HG03469 (cell line): ENCODE measurements around the gene LYVE1.

ENCODE experiments used
- ATAC-seq: cut with Tn5 transposase; IDR thresholded peaks from one replicate; pipeline ENCODE4 v1.9.1; 2021; ENCODE audit warnings: mild to moderate bottlenecking, moderate library complexity, moderate number of reproducible peaks; ENCODE audit not compliant: unreplicated experiment

LYVE1 gene

GRCh38 chr11:10592331-10592730 lies 23.9 kb upstream of the LYVE1 start:
- ATAC-seq: no peak

DNA sequence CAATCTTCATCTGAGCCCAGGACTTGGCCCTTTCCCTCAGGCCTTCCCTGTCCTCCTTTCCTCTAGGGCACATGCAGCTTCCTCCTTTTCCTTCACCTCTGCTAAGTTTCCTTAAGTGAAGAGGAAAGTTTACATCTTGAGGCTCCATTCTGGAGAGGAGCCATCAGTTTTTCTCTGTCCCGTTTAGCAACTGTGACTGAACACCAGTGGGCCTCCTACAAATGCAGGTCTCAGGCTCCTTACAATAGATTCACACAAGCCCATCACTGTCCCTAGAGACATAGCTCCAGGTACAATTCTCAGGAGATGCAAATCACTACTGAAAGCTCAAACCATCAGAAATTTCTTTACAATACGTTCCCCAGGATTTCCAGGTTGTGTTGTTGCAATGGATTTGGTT lies 23.3 kb upstream of the LYVE1 start:
- ATAC-seq: no peak

DNA sequence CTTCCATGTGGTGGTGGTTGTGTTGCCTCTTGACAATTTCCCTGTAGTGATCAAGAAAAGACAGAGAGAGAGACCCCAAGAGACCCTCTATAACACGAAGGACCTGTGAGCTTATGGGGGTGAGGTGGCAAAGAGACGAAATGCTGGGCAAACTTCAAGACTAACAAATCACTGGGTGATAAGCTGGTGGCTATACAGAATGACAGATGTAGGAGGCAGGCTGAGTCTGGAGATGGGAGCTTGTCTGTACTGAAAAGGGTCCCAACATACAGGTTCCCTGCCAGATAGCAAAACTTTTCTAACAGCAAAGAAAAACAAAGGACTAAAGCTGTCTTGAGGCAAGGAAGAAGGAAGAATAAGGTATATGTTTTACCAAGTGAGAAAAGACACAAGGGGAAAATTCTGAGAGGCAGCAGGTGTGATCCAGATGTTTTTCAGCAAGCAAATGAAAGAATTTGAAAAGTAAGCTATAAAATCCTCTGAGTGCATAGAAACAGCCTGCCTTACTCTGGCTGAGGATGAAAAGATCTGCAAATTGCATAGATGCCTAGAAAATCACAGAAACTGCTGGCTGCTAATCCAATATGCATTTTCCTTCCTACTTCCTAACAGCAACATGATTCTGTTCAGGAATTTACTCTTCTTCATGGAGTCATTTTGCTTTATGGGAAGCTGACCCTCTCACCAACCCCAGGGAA lies 21.9 kb upstream of the LYVE1 start:
- no peak for ATAC-seq

DNA sequence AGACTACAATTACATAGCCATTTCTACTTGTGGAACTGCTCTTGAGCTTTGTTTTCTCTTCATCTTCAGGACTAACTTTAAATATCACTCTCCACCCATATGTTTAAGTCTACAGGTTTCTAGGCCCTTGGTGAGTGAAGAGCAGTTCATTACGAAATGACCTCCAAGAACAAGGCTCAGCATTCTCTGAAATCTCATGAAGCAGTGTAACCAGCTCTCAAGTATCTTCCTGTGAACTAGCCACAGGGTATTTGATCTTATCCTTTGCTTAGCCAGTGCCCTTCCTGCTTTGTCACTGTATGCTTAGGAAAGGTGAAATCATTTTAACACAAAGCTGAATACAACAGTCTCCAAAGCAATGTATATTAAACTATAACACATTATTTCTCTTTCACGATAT lies 20.4 kb upstream of the LYVE1 start:
- ATAC-seq: no peak

- no peak for ATAC-seq
Measured at GRCh38 chr11:10587995-10588394, 19.5 kb upstream of the LYVE1 start.

DNA sequence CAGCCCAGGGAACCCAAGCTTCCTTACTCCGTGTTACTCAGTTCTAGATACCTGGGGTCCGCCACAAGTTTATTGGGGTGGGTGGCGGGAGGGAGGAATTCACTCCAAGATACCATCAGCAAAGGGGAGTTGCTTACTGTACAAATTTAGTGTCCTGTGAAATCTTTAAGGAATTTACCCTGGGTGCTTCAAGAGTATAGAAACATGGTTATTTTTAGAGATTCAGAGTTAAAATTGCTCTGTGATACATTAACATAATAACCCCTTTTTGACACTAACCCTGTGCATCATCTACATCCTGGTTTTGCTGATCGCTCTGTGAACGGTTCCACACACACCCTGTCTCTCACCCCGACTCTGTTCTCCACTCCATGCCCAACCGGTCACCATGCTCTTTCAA lies 18.9 kb upstream of the LYVE1 start:
- ATAC-seq: no peak

- ATAC-seq: no peak
Measured at GRCh38 chr11:10584071-10584501, 15.6 kb upstream of the LYVE1 start.

GRCh38 chr11:10581481-10582019 lies 13.1 kb upstream of the LYVE1 start:
- no peak for ATAC-seq

GRCh38 chr11:10580623-10581022 lies 12.2 kb upstream of the LYVE1 start:
- no peak for ATAC-seq

GRCh38 chr11:10579700-10580099 lies 11.2 kb upstream of the LYVE1 start:
- no peak for ATAC-seq

- ATAC-seq: no peak
Measured at GRCh38 chr11:10576035-10576398, 7.6 kb upstream of the LYVE1 start.

DNA sequence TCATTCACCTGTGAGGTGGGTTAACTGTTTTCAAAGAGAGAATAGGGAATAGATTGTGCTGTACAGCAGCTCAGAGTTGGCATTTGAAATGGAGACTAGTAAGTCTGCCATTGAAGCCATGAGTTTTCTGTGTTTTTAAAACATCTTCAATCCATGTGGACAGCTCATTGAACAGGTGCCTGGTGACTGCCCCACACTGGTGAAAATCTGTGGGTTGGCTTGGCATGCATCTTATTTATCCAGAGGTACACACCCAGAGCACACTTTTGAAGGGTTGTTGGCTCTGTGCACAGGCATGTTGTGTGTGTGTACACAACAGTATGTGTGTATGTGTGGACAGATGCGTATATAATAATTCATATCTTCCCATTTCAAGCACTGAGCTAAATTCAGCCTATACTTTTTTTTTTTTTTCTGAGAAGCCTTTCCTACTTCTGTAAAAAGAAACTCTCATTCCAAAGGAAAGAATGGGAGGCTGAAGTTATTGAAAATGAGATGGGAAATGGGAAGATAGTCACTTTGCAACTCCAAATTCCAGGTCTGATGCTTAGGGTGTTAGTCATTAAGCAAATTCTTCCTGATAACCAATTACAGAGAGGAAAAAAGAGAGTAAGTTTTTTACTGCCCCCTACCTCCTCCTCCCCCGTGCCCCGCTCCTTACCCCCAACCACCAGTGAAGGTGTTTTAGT lies 7.0 kb upstream of the LYVE1 start:
- ATAC-seq: no peak

DNA sequence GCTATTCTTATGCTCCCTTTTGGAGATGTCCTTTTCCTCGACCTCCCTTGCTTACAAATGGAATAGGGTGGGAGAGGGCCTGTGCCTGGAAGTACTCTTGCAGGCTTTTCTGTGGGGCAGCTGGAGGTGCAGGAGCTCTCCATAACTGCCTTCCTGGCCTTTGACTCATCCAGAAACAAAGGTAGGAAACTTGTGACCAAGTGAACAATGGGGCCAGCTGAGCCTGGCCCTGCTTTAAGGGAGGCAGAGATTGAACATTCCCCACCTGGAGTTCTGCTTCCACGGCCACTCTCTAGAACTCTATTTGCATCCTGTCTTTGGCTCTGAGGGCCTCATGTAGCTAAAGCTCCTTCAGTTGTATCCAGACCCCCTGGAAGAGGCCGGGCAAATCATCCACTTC lies 5.1 kb upstream of the LYVE1 start:
- ATAC-seq: no peak

DNA sequence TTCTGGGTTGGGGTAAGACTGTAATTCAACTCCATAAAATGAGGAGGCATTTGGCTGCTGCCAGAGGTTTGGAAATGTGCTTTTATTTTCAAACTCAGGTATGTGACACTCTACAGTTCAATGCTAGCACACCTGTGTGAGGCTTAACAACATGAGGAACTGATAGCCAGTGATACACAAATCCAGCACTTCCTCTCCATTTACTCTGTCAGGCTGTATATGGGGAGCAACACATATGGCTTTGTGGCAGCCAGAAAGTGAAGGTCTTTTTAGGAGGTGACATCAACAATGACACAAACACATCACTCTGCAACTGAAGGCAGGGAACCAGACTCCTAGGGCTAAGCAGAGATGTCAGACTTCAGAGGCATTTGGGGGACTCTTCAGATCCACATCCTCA lies 4.6 kb upstream of the LYVE1 start:
- no peak for ATAC-seq

DNA sequence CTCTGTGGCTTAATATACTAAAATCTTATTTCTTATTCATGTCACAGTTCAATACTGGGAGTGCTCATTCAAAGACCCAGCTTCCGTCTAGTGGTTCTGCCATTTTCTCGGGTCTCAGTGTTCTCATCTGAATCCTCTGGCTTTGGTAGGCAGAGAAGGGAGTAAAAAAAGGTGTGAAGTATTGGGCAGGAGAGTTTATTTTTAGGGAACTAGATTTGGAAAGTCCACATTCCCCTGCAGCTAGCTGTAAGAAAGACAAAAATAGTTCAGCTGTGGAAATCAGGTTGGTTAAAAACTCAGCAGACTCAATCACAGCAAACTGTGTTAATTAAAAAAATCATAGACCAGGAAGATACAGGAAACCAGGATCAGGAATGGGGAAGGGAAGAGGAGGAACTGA lies 4.1 kb upstream of the LYVE1 start:
- ATAC-seq: no peak

- no peak for ATAC-seq
Measured at GRCh38 chr11:10567446-10567845, 1.0 kb downstream of the LYVE1 start.

DNA sequence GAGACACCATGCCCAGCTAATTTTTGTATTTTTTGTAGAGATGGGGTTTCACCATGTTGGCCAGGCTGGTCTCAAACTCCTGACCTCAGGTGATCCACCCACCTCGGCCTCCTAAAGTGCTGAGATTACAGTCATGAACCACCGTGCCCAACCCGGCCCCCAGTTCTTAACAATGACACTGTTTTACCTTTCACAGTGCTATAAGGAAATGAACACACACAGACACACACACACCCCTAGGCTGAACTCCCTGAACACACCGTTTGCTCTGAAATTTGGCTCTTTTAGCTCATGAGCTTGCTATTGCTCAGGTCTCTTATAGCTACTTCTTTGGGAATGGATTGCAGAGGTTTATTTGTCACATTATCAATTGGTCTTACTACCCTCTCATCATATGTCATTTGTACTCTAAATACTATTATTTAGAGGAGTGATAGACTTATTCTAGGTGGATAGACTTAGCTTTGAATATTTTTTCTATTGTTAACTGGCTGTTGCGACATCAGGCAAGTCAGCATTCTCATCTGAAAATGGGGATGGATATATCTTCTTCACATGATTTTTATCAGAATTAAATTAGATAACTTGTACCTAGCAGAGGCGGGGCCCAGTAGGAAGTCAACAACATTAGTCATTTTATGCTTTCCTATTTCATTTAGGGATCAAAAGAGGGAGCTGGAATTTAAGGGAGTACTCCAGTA lies 2.1 kb downstream of the LYVE1 start:
- ATAC-seq: no peak

DNA sequence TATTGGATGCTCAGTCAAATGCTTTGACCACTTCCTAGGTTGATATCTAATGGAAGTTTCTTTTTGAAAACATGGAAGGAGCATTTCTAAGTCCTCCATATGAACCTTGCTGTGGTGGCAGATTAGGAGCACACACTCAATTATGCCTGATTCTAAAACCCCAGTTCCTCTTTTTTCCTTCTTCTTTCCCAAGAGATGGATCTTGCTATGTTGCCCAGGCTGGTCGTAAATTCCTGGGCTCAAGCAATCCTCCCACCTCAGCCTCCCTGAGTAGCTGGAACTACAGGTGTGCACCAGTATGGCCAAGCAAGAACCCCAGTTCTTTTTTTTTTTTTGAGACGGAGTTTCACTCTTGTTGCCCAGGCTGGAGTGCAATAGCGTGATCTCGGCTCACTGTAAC lies 3.0 kb downstream of the LYVE1 start:
- no peak for ATAC-seq

DNA sequence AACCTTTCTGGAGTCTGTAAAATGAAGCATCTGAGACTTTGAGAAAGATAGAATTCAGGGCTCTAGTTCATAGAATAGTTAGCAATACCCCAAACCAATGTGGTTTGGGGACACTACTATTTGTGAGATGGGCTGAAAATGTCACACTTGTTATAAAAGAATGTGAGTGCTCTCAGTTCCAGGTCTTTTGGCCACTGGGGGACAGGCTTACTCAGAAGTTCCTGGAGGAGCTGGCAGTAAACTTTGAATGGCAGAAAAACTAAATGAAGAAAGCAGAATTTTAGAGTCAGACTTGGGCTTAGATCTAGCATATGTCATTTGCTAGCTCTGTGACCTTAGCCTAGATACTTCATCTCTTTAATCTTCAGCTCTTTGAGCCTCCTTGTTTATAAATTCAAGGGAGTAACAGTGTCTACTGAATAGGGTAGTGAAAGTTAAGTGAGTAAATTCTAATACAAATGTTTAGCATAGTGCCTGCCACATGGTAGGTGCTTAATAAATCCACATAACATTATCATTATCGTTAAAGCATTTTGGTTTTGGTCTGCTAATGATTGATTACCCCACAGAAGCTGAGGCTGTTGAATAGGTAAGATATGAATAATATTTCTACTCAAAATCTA lies 3.7 kb downstream of the LYVE1 start:
- no peak for ATAC-seq

DNA sequence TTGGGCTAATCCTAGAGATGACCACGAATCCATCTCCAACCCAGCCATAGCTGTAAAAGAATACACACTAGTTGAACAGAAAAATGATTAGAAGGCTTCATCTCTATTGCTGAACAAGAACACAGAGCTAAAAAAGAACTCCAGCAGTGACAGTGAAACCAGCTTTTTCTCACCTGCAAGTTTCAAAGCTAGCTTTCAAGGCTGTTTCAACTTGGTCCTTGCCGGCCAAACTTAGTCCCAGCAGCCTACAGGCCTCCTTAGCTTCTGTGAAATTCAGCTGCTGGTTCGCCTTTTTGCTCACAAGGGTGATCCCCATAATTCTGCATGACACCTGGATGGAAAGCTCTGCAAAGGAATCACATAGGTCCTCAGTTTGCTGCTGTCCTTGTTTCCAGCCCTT lies 4.4 kb downstream of the LYVE1 start:
- ATAC-seq: no peak

DNA sequence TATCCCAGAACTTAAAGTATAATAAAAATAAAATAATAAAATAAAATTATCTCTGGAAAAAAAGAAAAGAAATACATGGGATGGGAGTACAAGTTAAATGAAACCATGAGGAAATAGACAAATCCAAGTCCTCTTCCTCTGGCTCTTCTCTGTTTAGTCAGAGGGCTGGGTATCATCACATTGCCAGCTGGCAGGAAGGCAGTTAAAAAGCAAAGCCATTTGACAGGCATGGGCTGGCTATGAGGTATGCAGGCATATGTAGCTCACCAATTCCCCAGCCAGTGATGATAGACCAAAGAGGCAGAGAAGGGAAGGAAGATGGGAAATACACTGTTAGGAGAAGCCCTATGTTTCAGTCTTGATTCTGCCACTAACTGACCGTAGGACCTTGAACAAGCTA lies 6.5 kb downstream of the LYVE1 start:
- no peak for ATAC-seq
